Body of pancreas (tissue), 4 donors: ENCODE results near the gene IL3. TPM values are rescaled to one million over a fixed set of nuclear protein-coding genes. Genes with fewer than 3 reads are reported as not detected.

ENCODE experiments used
- ATAC-seq: fragments of 150-250 bp; one replicate; pipeline ENCODE4 v1.9.1; 2016
- DNase-seq, 4 donors: peaks; one replicate each; pipeline ENCODE4 v3.0.0-alpha.2; 2019
- H3K27ac ChIP-seq, 4 donors: fragments of 200-600 bp; sonication (generic); 1 replicate in 3 of 4; 2 replicates in 1 of 4; pipeline versions ENCODE4 v1.5.1 to v1.6.1; 2016 to 2019; ENCODE audit warnings: mild to moderate bottlenecking in 1 of 4, mixed read lengths in 1 of 4, moderate library complexity in 1 of 4
- H3K27me3 ChIP-seq, 2 donors: fragments of 200-600 bp; sonication (generic); one replicate each; pipeline ENCODE4 v1.6.0; 2016; ENCODE audit warnings: mild to moderate bottlenecking in 1 of 2
- H3K36me3 ChIP-seq, 2 donors: fragments of 200-600 bp; sonication (generic); replicated peaks in 1 of 2; 2 replicates each; pipeline ENCODE4 v1.5.1; 2016; ENCODE audit warnings: low read depth in 2 of 2; ENCODE audit not compliant: insufficient read depth in 1 of 2
- H3K4me1 ChIP-seq: fragments of 200-600 bp; sonication (generic); one replicate; pipeline ENCODE4 v1.6.0; 2016
- H3K4me3 ChIP-seq, 2 donors: fragments of 200-600 bp; sonication (generic); 1 replicate in 1 of 2; 2 replicates in 1 of 2; pipeline ENCODE4 v1.5.1; 2016 to 2019
- H3K9me3 ChIP-seq, 3 donors: fragments of 200-600 bp; sonication (generic); 1 replicate in 2 of 3; 2 replicates in 1 of 3; pipeline ENCODE4 v1.5.1; 2016
- POLR2A ChIP-seq, 3 donors: fragments of 450-650 bp; IDR thresholded peaks; one replicate each; pipeline ENCODE4 v1.6.1; 2016; ENCODE audit warnings: antibody characterized with exemption in 3 of 3, mild to moderate bottlenecking in 2 of 3
- WGBS, 2 donors: methylation state at CpG; one replicate each; pipeline ENCODE4 v1.1.5; 2017; 5-methylcytosine and 5-hydroxymethylcytosine counted together
- intact Hi-C: fragments of 100-400 bp; cut with DNase I; formaldehyde crosslinking; loops from one replicate; pipeline ENCODE4 v1.15.1; 2023
- total RNA-seq, 2 donors: library from RNA; depleted of rRNA; stranded (reverse); fragments of >200 nt; gene quantifications; one replicate each; pipeline ENCODE4 v1.1.0, GENCODE V29; 2016
- TF ChIP-seq, protein P1 (sequence below), 7 experiments: fragments of 450-650 bp in 4 of 7; fragments of 200-600 bp in 3 of 7; sonication (generic) in 3 of 7; IDR thresholded peaks; one replicate each; pipeline ENCODE4 v1.5.1; 2016 to 2019; ENCODE audit warnings: antibody characterized with exemption in 7 of 7

The IL3 gene
- total RNA-seq, 2 donors from 2014 or later, result not detected

DNA sequence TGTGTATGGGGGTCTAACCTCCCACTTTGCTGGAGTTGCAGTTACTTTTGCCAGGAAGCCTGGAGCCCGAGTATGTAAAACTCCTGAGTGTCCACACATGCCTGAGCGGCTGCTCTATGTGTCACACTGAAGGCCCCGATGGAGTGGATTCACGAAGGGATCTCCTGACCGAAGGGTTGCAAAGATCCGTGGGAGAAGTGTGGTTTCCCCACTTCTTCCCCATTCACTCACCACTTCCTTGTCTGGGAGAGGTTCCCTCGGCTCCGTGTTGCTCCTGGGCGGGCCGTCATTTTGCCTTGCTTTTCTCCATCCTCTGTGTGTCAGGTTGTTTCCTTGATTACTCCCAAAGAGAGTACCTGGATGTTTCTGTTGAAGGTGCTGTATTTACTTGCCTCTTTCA lies 16.2 kb upstream of the IL3 start:
- no peak for ATAC-seq
- no peak overlapping the region for H3K4me3 ChIP-seq
- TF ChIP-seq POLR2A (IDR thresholded peaks at IDR 0.05), result no peak
- TF ChIP-seq, protein P1, sequence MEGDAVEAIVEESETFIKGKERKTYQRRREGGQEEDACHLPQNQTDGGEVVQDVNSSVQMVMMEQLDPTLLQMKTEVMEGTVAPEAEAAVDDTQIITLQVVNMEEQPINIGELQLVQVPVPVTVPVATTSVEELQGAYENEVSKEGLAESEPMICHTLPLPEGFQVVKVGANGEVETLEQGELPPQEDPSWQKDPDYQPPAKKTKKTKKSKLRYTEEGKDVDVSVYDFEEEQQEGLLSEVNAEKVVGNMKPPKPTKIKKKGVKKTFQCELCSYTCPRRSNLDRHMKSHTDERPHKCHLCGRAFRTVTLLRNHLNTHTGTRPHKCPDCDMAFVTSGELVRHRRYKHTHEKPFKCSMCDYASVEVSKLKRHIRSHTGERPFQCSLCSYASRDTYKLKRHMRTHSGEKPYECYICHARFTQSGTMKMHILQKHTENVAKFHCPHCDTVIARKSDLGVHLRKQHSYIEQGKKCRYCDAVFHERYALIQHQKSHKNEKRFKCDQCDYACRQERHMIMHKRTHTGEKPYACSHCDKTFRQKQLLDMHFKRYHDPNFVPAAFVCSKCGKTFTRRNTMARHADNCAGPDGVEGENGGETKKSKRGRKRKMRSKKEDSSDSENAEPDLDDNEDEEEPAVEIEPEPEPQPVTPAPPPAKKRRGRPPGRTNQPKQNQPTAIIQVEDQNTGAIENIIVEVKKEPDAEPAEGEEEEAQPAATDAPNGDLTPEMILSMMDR (IDR thresholded peaks at IDR 0.05), result no peak
- no peaks in the 10 kb centered on the region for H3K27me3 ChIP-seq
- peak in 1 of 4 donors; percentile 35 for DNase-seq
- no peaks in the 10 kb centered on the region for H3K36me3 ChIP-seq
- no peak overlapping the region for H3K27ac ChIP-seq
- H3K9me3 ChIP-seq, result no peaks in the 10 kb centered on the region
- intact Hi-C loops, result no loop called here
- no peaks in the 10 kb centered on the region for H3K4me1 ChIP-seq
- 69 to 87% methylated on average over 10 of the region's 10 CpGs for WGBS, 2 donors

DNA sequence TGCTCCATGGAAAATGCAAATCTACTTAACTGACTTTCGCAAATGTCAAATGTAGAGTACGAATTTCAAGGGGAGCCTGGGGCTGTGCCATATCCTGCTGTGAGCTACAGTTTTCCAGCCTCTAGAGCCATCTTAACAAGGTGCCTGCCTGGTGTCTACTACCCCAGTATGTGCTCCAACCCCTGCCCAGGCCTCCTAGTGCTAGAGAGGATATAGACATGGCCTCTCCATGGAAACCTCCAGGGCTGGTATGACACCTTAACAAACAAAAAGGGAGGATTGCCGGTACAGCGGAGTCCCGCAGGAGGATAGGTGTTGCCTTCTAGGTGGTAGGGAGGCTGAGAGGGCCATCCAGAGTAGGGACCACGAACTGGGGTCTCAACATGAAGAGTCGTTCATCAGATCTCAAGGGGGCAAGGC lies 13.6 kb upstream of the IL3 start:
- ATAC-seq (no peak), DNase-seq (no peak)
- no peak for TF ChIP-seq POLR2A (IDR thresholded peaks at IDR 0.05)
- TF ChIP-seq, protein P1 (IDR thresholded peaks at IDR 0.05), result no peak
- Histone ChIP-seq H3K4me3 (no peak overlapping the region), H3K27ac (no peak overlapping the region), H3K4me1 (no peaks in the 10 kb centered on the region), H3K27me3 (no peaks in the 10 kb centered on the region), H3K9me3 (no peaks in the 10 kb centered on the region), H3K36me3 (no peaks in the 10 kb centered on the region)
- intact Hi-C loops, result no loop called here
- WGBS, 2 donors, result 68 to 79% methylated on average over 7 of the region's 7 CpGs

- H3K27me3 ChIP-seq, result no peaks in the 10 kb centered on the region
- no peak overlapping the region for H3K4me3 ChIP-seq
- intact Hi-C loops, result no loop called here
- DNase-seq (no peak), ATAC-seq (no peak)
- H3K9me3 ChIP-seq, result no peaks in the 10 kb centered on the region
- TF ChIP-seq, protein P1 (IDR thresholded peaks at IDR 0.05), result no peak
- TF ChIP-seq POLR2A (IDR thresholded peaks at IDR 0.05), result no peak
- no peaks in the 10 kb centered on the region for H3K4me1 ChIP-seq
- WGBS, 2 donors, result 36 to 53% methylated on average over 4 of the region's 4 CpGs
- no peak overlapping the region for H3K27ac ChIP-seq
- no peaks in the 10 kb centered on the region for H3K36me3 ChIP-seq
Measured at GRCh38 chr5:132049093-132049492, 11.4 kb upstream of the IL3 start.

GRCh38 chr5:132049559-132049958 lies 10.9 kb upstream of the IL3 start:
- Histone ChIP-seq H3K27me3 (no peaks in the 10 kb centered on the region), H3K4me1 (no peaks in the 10 kb centered on the region), H3K27ac (no peak overlapping the region), H3K4me3 (no peak overlapping the region), H3K9me3 (no peaks in the 10 kb centered on the region), H3K36me3 (no peaks in the 10 kb centered on the region)
- 82 to 87% methylated on average over 12 of the region's 12 CpGs for WGBS, 2 donors
- TF ChIP-seq, protein P1 (IDR thresholded peaks at IDR 0.05), result no peak
- no peak for TF ChIP-seq POLR2A (IDR thresholded peaks at IDR 0.05)
- DNase-seq (no peak), ATAC-seq (no peak)
- intact Hi-C loops, result no loop called here

DNA sequence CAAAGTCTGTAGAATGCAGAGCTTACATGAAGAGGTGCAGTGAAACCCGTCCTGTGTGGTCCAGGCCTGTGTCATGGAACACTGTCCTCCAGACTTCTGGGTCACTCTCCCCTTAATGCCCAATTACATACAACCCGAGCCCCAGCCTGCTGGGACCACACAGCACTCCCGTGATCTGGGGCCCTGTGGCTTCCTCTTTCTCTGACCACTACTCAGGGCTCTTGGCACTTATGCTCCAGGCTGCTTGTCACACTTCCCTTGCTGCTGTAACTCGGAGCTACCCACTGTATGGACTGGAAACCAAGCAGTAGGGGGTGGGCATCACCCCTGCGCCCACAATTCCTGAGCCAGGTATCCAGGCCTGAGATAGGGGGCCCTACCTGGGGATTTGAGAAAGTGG lies 10.3 kb upstream of the IL3 start:
- 52 to 76% methylated on average over 5 of the region's 5 CpGs for WGBS, 2 donors
- no peak overlapping the region for H3K27ac ChIP-seq
- ATAC-seq, result no peak
- no peaks in the 10 kb centered on the region for H3K27me3 ChIP-seq
- H3K36me3 ChIP-seq, result no peaks in the 10 kb centered on the region
- intact Hi-C loops, result no loop called here
- no peaks in the 10 kb centered on the region for H3K4me1 ChIP-seq
- DNase-seq, result peak in 1 of 4 donors; percentile 59
- H3K4me3 ChIP-seq, result no peak overlapping the region
- no peak for TF ChIP-seq POLR2A (IDR thresholded peaks at IDR 0.05)
- TF ChIP-seq, protein P1 (IDR thresholded peaks at IDR 0.05), result no peak
- H3K9me3 ChIP-seq, result no peaks in the 10 kb centered on the region
